Ishikawa (cell line): ENCODE data around the gene TMEM234.

ENCODE experiments used
- EP300 ChIP-seq: IDR thresholded peaks from 2 replicates; pipeline ENCODE4 v1.6.1; 2012; ENCODE audit warnings: borderline replicate concordance
- REST ChIP-seq: IDR thresholded peaks from 2 replicates; pipeline ENCODE4 v1.6.1; 2012; ENCODE audit warnings: low read depth, mild to moderate bottlenecking

GRCh38 chr1:32197837-32198236 is 24.3 kb downstream of the TMEM234 start:
- TF ChIP-seq REST: no peak
- TF ChIP-seq EP300: no peak
